NCI-H1092 treated with DMSO at 0.1 percent for 48 hours (cell line): ENCODE measurements around the gene SHB.

Experiments
- DNase-seq: peaks from one replicate; lab custom pipeline; 2025; lab: John Stamatoyannopoulos, UW

Gene SHB

GRCh38 chr9:38042626-38043357 is 26.2 kb downstream of the SHB start:
- DNase-seq: no peak

GRCh38 chr9:38041564-38042243 is 27.3 kb downstream of the SHB start:
- DNase-seq: no peak

- no peak for DNase-seq
These were observed 28.9 kb downstream of the SHB start for GRCh38 chr9:38039907-38040682.

GRCh38 chr9:38039090-38039906 is 29.7 kb downstream of the SHB start:
- no peak for DNase-seq

GRCh38 chr9:38038307-38039089 is 30.5 kb downstream of the SHB start:
- no peak for DNase-seq

- DNase-seq: no peak
These were observed 31.1 kb downstream of the SHB start for GRCh38 chr9:38037981-38038306.

GRCh38 chr9:38036359-38037084 is 32.5 kb downstream of the SHB start:
- DNase-seq: no peak

GRCh38 chr9:38035873-38036272 is 33.2 kb downstream of the SHB start:
- no peak for DNase-seq

- no peak for DNase-seq
These were observed 35.1 kb downstream of the SHB start for GRCh38 chr9:38033941-38034340.

GRCh38 chr9:38032266-38033110 is 36.5 kb downstream of the SHB start:
- no peak for DNase-seq

- no peak for DNase-seq
These were observed 37.4 kb downstream of the SHB start for GRCh38 chr9:38031594-38031993.

- DNase-seq: no peak
These were observed 38.4 kb downstream of the SHB start for GRCh38 chr9:38030658-38031057.

GRCh38 chr9:38029915-38030638 is 39.0 kb downstream of the SHB start:
- DNase-seq: no peak

- DNase-seq: peak; percentile 78
These were observed 41.3 kb downstream of the SHB start for GRCh38 chr9:38027714-38028113.

GRCh38 chr9:38026840-38027527 is 42.0 kb downstream of the SHB start:
- DNase-seq: peak; percentile 20

GRCh38 chr9:38026021-38026809 is 42.8 kb downstream of the SHB start:
- peak; percentile 67 for DNase-seq

- peak; percentile 27 for DNase-seq
These were observed 43.9 kb downstream of the SHB start for GRCh38 chr9:38025166-38025565.
